Stimulated activated CD4-positive, alpha-beta T cell treated with anti-CD3 and anti-CD28 coated beads, Interleukin-15, amount 100 ng/mL, for 24 hours (primary cell): ENCODE results near the gene ZPBP2.

ENCODE experiments used
- DNase-seq: peaks from one replicate; pipeline ENCODE4 v3.0.0-alpha.2; 2020

Gene ZPBP2

DNA sequence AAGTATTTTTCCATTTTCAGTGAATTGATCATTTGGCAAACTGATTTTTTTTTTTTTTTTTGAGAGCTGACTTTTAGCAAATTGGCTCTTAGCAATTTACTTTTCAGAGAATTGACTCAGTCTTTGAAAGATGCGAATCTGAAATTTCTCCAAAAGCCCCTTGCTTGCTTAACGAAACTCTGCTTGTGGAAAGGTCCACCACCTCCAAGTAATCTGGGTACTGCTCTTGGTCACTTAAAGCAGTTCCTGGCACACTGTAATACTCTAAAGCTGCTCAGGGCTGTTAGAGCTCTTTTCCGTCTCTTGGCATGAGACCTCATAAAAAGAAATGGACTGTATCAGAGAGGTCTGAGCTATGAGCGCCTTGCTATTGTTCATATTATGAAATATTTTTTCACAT, 47.6 kb downstream of the ZPBP2 start:
- no peak for DNase-seq

DNA sequence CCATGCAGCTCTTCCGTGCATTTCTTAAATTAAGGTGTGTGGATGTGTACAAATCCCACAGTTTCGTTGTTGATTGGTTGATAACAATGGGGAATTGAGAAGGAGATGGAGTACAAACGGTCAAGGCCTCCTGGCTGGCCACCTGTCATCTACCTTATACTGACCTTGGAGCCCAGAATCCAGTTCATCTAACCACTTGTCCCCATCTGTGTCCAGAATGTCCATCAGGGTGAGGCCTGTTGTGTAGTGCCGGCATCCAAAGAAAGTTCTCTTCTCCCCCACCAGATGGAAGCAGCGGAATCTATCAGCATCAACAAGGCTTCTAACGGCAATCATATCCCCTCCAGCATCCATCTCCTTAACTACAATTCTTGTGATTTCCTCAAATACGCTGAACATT, 48.9 kb downstream of the ZPBP2 start:
- no peak for DNase-seq

DNA sequence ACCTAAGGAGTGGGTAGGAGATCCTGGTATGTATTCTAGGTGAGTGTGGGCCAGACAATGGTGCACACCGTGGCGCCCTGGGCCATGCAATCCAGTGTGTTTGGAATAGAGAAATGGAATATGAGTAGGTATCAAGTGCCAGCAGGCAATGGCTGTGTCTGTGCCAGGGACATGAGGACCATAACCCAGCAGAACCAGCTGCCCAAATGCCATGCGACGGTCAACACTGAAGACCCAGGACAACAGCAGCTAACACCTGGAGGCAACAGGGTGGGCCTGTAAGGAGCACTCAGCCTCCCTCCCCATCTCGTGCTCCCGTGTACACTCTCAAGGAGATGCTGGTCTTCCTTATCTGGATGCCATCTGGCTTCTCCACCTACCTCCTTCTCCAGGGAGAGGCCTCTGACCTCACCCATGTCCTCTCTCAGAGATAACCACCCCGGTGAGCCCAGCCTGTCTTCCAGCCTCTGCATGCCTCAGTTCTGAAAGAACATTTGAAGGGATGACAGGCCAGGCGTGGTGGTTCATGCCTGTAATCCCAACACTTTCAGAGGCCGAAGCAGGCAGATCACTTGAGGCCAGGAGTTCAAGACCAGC, 51.2 kb downstream of the ZPBP2 start:
- no peak for DNase-seq

DNA sequence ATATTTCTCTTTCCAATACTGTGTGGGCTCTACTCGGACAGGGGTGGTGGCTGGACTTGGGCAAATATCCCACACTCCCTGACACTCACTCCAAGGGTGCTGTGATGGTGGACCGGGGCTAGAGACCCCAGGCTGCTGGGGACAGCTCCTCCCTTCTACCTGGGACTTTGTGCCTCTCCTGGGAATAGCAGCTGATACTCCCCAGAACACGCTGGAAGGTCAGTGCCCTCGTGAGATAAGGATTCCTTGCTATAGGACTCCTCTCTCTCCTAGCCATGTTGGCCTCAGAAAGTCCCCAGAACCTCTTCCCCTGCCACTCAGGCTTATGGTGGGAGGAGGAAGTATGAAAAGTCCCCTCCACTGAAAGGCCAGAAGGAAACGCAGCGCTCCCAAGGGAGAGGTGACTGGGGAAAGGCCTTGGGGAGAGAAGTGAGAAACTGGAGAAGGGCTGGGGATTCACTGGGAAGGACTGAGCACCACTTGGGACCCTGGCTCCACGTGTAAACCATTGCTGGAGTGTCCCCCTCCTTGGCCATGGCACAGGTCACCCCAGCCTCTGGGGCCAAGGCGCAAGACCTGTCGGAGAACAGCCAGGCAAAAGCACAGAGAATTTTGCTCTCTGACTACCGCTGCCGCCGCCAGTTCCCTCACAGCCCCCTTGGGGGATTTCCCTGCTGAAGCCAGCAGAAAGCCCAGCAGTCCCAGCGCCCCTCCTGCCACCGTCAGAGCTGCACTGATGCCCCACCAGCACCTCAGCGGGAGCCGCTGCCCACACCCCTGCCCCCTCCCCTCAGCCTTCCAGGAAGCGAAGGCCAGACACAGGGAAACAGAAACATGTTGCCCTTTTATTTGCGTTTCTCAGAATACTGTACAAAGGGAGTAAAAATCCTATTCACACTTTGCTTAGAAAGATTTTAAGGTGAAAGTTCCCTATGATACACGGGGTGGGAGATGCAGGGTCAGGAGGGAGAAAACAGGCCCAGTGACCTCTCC, 52.5 kb downstream of the ZPBP2 start:
- DNase-seq: peak; percentile 80

DNA sequence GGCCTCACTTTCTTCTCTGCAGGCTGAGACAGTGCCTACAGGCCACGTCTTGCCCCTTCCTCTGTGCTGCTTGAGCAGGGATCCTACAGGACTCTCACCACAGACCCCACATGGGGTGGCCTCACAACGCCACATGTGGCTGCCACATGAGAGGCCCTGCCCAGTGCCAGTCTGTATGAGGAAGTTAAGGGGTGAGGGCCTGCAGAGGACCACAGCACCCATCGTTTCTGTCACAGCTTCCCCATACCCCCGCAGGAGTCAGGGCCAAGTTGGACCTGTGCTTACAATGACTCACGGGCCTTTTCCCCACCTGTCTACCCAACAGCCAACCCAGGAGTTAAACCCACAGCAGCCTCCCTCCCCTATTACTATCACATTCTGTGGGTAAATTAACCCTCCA, 53.3 kb downstream of the ZPBP2 start:
- DNase-seq: peak; percentile 57

DNA sequence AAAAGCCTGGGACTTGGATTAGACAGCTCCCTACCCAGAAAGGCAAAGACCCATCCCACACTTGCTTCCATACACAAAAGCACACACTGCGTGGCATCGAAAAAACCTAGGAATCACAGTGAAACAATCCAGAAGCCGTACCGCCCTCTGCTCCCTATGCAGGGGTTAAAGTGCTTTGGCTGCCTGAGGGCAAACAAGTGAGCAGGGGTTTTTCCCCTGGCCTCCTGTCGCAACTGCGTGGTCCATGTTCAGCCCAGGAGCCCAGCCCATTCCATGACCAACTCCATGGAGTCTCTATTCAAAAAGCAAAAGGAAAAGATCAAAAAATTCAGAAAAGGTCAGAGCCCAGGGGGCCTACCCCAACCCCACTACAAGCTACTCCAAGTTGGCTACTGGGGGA, 54.0 kb downstream of the ZPBP2 start:
- DNase-seq: no peak

DNA sequence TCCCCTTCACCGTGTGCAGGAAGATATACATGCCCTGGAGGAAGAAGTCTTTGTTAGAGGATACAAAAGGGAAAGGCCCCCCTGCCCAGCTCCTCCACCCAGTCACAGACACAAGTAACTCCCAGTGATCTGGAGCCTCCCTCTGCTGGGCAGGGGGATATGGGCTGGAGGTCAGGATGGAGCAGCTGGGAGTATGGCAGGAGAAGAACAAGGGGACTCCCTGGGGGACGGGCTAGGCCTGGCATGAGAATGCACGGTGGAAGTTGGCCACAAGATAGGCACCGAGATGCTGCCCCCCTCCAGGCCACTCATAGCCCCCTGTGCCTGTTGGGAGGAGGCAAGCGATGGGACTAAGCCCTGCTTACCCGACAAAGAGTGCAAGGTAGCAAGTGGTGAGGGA, 55.2 kb downstream of the ZPBP2 start:
- DNase-seq: no peak

DNA sequence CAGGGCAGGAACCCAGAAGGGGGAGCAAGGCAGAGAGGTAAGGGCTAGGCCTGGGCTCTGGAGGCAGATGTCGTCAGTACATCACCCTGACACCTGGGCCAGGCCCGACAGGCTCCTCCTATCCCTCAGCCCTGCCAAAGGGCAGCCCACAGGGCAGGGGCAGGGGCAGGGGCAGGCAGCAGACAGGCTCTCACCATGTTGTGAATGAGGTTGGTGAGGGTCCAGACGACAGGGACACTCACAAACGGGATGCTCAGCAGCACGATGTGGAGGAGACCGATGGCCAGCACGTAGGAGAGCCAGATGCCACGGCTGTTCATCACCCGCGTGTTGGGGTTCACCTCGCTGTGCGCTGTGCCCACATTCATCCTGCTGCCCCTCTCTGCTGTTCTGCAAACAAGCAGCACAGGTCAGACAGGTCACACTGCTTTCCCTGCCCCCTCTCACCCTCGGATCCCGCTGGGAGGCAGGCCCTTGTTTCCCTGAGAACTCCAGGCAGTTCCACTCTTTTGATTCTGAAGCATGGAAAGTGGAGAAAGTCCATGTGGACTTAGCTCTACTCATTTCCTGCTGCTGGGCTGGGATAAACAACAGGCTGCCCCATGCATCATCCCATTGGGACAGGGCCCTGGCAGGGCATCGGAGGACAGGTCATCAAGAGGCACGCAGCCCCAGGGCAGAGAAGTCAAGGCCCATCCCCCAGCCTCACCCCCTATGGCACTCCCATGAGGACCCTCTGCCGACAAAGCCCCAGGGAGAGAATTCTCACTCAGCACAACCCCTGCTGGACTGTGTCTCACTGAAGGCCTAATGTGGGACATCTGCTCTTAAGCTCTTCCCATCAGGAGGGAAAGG, 56.1 kb downstream of the ZPBP2 start:
- DNase-seq: no peak

DNA sequence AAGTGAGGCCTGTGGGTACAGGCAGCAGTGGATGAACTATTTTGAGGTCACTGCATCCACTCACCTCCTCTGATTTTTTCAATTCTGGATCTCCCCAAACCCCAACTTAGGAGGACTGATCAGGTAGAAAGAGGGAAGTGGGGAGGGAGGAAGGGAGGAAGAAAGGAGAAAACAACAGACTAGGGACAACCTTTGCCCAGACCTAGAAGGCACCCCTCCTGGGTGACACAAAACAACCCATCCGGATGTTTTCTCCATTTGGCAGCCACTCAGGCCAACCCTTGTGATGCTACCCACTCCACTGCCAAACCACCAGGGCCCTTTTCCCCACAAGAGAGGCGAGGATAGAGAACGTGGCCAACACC, 56.7 kb downstream of the ZPBP2 start:
- DNase-seq: no peak

DNA sequence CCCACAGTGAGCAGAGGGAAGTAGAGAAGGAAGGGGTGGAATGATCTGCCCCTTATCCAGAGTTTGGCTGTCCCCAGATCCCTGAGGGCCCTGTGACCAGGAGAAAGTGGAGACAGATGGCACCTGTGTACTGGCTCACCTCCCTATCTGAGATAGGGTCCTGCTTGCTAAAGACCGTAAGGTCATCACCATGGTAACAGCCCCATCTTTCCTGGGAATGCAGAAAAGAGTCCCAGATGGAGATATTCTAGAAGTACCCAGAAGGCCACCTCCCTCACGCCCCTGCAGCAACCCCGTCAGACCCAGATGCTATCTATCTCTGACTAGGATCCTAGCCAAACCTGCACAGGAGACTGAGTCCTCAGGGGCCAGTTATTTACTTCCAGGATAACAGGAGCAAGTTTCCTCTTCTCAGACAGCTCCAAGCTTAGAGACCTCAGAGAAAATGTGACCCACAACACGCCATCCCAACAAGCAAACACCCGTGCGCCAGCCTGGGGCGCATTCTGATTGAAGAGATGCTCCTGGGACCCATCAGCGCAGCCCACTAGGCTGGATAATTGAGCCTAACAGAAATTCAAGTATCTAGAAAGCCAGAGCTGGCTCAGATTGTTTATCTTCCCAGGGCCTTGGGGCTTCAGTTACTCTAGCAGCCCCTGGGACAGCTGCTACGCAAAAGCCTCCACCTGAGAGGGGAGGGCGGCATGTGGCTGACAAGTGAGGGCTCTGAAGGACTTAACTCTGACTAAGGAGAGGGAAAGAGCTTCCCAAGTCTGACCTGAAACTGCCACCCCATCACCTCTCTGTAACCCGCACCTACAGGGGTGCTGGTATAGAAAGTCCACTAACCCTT, 57.5 kb downstream of the ZPBP2 start:
- DNase-seq: no peak

DNA sequence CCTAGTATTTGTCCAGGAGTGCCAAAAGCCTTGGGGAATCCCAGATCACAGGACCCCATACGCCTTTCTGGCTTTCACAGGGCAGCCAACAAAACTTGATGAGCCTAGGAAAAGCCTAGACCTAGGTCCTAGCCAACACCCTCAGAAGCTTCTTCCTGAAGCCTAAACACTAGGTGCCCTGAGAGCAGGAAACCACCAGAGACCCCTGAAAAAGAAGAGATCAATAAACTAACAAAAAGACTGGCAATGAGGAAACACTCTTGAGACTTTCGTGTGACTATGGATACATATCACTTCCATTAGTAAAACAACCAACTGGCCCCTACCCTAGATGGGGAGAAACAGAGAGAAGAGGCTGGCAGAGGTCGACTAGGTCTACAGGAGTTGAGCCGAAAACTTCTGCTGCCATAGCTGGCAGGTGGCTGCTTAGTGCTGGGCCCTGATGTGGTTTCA, 58.2 kb downstream of the ZPBP2 start:
- DNase-seq: no peak

DNA sequence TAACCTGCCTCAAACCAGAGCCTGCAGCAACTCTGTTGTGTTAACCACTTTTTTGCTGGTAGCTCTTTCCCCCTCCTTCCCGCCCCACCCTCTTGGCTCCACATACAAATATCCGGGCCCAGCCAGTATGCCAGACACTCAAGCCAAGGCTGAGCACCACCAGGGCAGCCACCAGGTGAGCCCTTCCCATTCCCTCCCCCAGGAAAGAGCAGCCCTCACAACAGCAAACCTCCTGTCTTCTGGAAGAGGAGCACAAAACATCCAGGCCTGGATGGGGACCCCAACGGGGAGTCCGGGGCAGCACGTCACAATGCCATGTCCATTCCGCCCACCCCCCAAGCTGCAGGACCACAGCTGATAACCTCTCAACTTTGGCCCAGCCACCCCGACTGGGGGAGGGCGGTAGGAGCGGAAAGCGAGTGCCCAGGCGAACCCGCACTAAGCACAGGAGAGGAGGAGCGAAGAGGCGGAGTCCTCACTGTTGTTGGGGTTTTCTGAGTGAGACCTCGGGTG, 58.6 kb downstream of the ZPBP2 start:
- peak; percentile 72 for DNase-seq
